Upper lobe of right lung (tissue), 1 donor: Measurements from ENCODE around the gene INPP5K. TPM values are rescaled to one million over a fixed set of nuclear protein-coding genes. Genes with fewer than 3 reads are reported as not detected.

Experiments
- ATAC-seq: fragments of 200-7000 bp; cut with Tn5 transposase; one replicate; pipeline ENCODE4 v1.9.1; 2020; ENCODE audit warnings: mild to moderate bottlenecking, moderate library complexity
- DNase-seq: peaks from one replicate; pipeline ENCODE4 v3.0.0-alpha.2; 2020
- H3K27ac ChIP-seq: fragments of 200-600 bp; one replicate; pipeline ENCODE4 v1.8.0; 2022
- H3K27me3 ChIP-seq: fragments of 200-600 bp; one replicate; pipeline ENCODE4 v1.8.0; 2022; ENCODE audit warnings: mild to moderate bottlenecking
- H3K36me3 ChIP-seq: fragments of 200-600 bp; one replicate; pipeline ENCODE4 v1.8.0; 2022
- H3K4me1 ChIP-seq: fragments of 200-600 bp; one replicate; pipeline ENCODE4 v1.8.0; 2022
- H3K4me3 ChIP-seq: fragments of 200-600 bp; one replicate; pipeline ENCODE4 v1.8.0; 2022; ENCODE audit warnings: mild to moderate bottlenecking
- H3K9me3 ChIP-seq: fragments of 200-600 bp; one replicate; pipeline ENCODE4 v1.8.0; 2022
- CTCF ChIP-seq: fragments of 200-600 bp; IDR thresholded peaks from one replicate; pipeline ENCODE4 v1.8.0; 2022; ENCODE audit warnings: antibody characterized with exemption
- intact Hi-C: fragments of 100-400 bp; cut with DNase I; formaldehyde crosslinking; loops from one replicate; pipeline ENCODE4 v1.11.0; 2022
- total RNA-seq: library from RNA; stranded (reverse); fragmentation: NEBNext Ultra II Directional; extraction: Animal tissue kit (Norgen Biotek cat#: 25700); gene quantifications from one replicate; pipeline ENCODE4 v1.2.1, GENCODE V29; 2021
- donor health status: DM: no; HTN: yes; CAD: no; lungs with severe emphysema.

The INPP5K gene
- total RNA-seq, 1 donor from 2014 or later, result 69.8 TPM

DNA sequence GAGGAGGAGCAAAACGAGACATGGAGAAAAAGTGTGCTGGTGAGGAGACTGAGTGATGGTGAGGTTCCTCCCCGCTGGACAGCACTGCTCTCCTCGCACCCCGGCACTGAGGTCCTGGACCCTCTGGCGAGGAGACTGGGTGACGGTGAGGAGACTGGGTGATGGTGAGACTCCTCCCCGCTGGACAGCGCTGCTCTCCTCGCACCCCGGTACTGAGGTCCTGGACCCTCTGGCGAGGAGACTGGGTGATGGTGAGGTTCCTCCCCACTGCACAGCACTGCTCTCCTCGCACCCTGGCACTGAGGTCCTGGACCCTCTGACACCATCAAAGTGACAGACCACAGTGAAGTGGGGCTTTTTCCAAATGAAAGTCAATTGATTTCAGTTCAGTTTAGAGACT is 35.3 kb upstream of the INPP5K start:
- no peak for TF ChIP-seq CTCF
- ATAC-seq, result no peak
- Histone ChIP-seq H3K27me3 (no peaks in the 10 kb centered on the region), H3K4me3 (no peak overlapping the region), H3K36me3 (peaks cover 67% of the 10 kb centered on the region), H3K27ac (no peak overlapping the region), H3K4me1 (peaks cover 31% of the 10 kb centered on the region), H3K9me3 (no peaks in the 10 kb centered on the region)
- intact Hi-C loops, result no loop called here
- no peak for DNase-seq

- Histone ChIP-seq H3K36me3 (peaks cover 96% of the 10 kb centered on the region), H3K4me3 (no peak overlapping the region), H3K27me3 (no peaks in the 10 kb centered on the region), H3K4me1 (peaks cover 2% of the 10 kb centered on the region), H3K27ac (no peak overlapping the region), H3K9me3 (no peaks in the 10 kb centered on the region)
- no peak for TF ChIP-seq CTCF
- intact Hi-C loops, result no loop called here
- DNase-seq, result no peak
- ATAC-seq, result no peak
These were observed 31.6 kb upstream of the INPP5K start for GRCh38 chr17:1548032-1548431.

DNA sequence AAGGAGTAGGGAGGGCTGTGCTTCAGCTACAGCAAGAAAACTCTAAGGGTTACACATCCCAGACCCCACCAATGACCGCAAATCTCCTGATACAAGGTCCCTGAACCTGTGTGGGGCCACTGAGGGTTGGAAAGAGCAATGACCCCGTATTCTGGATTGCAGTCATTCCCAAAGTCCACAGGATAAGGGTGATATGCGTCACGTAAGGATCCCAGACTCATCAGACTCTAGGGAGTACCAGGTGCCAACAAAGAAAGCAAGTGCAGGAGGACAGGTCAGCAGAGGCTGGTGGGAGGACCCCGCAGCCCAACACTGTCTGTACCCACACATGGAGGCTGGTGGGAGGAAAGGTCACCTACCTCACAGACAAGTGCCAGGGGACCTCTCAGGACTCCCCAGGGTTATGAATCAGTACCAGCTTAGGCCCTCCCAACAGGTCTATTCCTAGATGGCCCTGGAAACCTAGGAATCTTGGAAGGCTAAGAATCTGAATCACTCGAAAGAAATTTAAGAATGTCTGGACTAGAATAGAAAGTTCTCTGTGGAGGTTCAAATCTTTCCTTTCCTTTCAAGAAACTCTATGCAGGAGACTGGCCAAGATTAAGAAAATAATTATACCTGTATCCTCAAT is 30.0 kb upstream of the INPP5K start:
- Histone ChIP-seq H3K27me3 (no peaks in the 10 kb centered on the region), H3K36me3 (peaks cover 96% of the 10 kb centered on the region), H3K9me3 (no peaks in the 10 kb centered on the region), H3K4me1 (no peaks in the 10 kb centered on the region), H3K4me3 (no peak overlapping the region), H3K27ac (no peak overlapping the region)
- intact Hi-C loops, result no loop called here
- TF ChIP-seq CTCF, result no peak
- no peak for ATAC-seq
- no peak for DNase-seq

DNA sequence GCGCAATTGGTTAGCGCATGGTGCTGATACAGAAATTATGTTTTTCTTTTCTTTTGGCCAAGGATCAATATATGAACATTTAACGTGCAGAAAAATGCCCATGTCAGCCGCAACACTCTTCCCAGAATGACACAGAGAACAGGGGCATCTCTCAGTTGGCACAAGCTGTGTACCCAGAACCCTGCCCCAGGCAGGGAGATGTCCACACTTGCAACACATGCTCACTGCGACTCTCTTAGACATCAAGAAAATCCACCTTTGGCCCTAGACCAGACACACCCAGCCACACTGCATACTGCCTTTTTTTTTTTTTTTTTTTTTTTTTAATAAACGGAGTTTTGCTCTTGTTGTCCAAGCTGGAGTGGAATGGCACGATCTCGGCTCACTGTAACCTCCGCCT is 29.2 kb upstream of the INPP5K start:
- intact Hi-C loops, result no loop called here
- no peak overlapping the region for H3K27ac ChIP-seq
- no peak overlapping the region for H3K4me3 ChIP-seq
- no peak for TF ChIP-seq CTCF
- H3K9me3 ChIP-seq, result no peaks in the 10 kb centered on the region
- ATAC-seq (no peak), DNase-seq (no peak)
- H3K27me3 ChIP-seq, result no peaks in the 10 kb centered on the region
- H3K36me3 ChIP-seq, result peaks cover 96% of the 10 kb centered on the region
- H3K4me1 ChIP-seq, result no peaks in the 10 kb centered on the region

- no peak for TF ChIP-seq CTCF
- no peaks in the 10 kb centered on the region for H3K9me3 ChIP-seq
- H3K36me3 ChIP-seq, result peaks cover 96% of the 10 kb centered on the region
- no peaks in the 10 kb centered on the region for H3K4me1 ChIP-seq
- intact Hi-C loops, result no loop called here
- ATAC-seq (no peak), DNase-seq (no peak)
- no peak overlapping the region for H3K27ac ChIP-seq
- no peak overlapping the region for H3K4me3 ChIP-seq
- H3K27me3 ChIP-seq, result no peaks in the 10 kb centered on the region
These were observed 25.9 kb upstream of the INPP5K start for GRCh38 chr17:1542316-1542715.
